Measurements from ENCODE around the gene DEF6.
"Not testable (repeated sequence)": the region's sequence is repeated elsewhere in the genome, so short reads cannot be mapped to it uniquely, and the experiment has no call there.

DEF6 gene

GRCh38 chr6:35309611-35310264 lies 12.1 kb downstream of the DEF6 start:
- DNase-seq (ENCODE audit: low read depth), result no peak

DNA sequence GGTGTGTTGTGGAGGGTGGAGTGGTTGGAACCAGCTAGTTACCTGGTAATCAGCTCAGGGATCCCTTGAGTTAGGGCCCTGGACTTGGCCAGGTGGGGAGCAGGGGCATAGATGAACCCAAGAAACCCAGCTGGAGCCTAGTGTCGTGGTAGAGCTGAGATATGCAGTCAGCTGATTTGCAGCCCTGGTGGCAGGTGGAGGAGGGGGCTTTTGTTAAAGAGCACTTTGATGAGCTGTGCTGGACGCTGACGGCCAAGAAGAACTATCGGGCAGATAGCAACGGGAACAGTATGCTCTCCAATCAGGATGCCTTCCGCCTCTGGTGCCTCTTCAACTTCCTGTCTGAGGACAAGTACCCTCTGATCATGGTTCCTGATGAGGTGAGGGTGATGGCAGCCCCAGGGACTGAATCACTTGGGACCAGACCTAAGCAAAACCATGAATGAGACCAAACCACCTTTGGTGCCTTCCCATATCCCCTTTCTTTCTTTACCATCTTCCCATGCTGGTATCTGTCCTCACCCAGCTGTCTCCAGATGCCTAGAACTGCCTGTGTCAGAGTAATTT lies 12.7 kb downstream of the DEF6 start:
- DNase-seq (ENCODE audit: low read depth), result no peak

GRCh38 chr6:35311390-35312075 lies 13.9 kb downstream of the DEF6 start:
- peak; percentile 39 for DNase-seq (ENCODE audit: low read depth)

- no peak for DNase-seq (ENCODE audit: low read depth)
These were observed 14.6 kb downstream of the DEF6 start for GRCh38 chr6:35312076-35312800.

GRCh38 chr6:35312807-35313206 lies 15.2 kb downstream of the DEF6 start:
- no peak for DNase-seq (ENCODE audit: low read depth)

GRCh38 chr6:35317483-35318195 lies 20.0 kb downstream of the DEF6 start:
- DNase-seq (ENCODE audit: low read depth), result no peak

- DNase-seq (ENCODE audit: low read depth), result no peak
These were observed 20.9 kb downstream of the DEF6 start for GRCh38 chr6:35318196-35319171.

DNA sequence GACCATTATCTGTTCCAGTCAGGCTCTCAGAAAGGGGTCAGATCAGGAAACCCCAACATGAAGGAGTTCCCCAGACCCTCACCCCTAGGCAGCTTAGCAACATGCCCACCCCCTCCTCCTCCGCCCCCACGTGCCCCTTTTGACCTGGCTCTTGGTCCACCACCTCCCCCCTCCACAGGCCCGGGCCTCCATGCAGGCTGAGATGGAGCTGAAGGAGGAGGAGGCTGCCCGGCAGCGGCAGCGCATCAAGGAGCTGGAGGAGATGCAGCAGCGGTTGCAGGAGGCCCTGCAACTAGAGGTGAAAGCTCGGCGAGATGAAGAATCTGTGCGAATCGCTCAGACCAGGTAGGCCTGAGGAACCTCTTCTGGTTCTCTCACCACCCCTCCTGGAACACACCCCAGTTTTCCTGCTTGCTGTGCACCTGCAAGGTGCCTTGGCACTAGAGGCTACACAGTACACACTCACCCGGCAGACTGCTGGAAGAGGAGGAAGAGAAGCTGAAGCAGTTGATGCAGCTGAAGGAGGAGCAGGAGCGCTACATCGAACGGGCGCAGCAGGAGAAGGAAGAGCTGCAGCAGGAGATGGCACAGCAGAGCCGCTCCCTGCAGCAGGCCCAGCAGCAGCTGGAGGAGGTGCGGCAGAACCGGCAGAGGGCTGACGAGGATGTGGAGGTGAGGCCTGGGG lies 21.9 kb downstream of the DEF6 start:
- DNase-seq (ENCODE audit: low read depth), result no peak

- DNase-seq (ENCODE audit: low read depth), result no peak
These were observed 22.4 kb downstream of the DEF6 start for GRCh38 chr6:35320031-35320410.

DNA sequence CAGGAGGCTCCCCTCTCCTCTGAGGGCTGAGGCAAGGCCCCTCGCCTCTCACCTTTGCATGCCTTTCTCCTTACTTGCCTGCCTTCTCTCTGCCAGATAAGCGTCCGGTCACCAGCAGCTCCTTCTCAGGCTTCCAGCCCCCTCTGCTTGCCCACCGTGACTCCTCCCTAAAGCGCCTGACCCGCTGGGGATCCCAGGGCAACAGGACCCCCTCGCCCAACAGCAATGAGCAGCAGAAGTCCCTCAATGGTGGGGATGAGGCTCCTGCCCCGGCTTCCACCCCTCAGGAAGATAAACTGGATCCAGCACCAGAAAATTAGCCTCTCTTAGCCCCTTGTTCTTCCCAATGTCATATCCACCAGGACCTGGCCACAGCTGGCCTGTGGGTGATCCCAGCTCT lies 23.5 kb downstream of the DEF6 start:
- DNase-seq (ENCODE audit: low read depth), result no peak

GRCh38 chr6:35327349-35328027 lies 29.9 kb downstream of the DEF6 start:
- peak; percentile 62 for DNase-seq (ENCODE audit: low read depth)

GRCh38 chr6:35328108-35328723 lies 30.6 kb downstream of the DEF6 start:
- no peak for DNase-seq (ENCODE audit: low read depth)

- DNase-seq (ENCODE audit: low read depth), result not testable (repeated sequence)
These were observed 31.3 kb downstream of the DEF6 start for GRCh38 chr6:35328965-35329364.

DNA sequence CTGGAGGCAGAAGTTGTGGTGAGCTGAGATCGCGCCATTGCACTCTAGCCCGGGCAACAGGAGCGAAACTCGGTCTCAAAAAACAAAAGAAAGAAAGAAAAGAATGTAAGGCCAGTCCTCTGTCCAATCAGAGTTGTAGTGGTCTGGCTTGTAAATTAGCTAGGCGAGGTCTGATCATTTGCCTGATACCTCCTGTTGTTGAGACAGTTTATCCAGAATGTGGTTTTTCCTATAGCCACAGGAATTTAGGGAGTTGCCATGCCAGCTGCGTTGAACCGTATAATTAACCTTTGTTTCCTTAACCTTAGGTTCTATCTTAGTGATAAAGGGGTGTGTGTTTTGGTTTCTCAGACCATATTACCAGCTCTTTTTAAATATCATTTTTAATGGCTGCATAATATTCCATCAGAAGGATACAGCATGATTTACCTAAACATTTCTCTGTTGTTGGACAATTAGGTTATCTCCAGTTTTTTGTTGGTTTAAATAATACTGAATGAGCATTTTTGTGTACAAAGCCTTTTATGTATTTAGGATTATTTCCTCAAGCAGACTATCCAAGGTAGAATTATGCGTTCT lies 33.0 kb downstream of the DEF6 start:
- no peak for DNase-seq (ENCODE audit: low read depth)

- DNase-seq (ENCODE audit: low read depth), result peak; percentile 79
These were observed 34.7 kb downstream of the DEF6 start for GRCh38 chr6:35332074-35332887.

DNA sequence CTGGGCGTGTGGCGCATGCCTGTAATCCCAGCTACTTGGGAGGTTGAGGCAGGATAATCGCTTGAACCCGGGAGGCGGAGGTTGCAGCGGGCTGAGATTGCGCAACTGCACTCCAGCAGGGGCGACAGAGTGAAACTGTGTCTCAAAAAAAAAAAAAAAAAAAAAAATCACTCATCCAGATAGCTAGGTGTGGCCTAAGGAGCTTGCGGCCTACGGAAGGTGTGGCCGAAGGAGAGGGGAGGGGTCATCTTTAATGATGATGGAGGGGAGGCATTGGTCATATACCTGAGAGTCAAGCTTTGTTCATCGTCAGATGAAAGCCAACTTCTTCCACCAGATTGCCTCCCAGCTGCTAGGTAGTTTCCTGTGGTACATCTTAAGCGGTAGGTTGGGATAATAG lies 43.9 kb downstream of the DEF6 start:
- DNase-seq (ENCODE audit: low read depth), result no peak

- DNase-seq (ENCODE audit: low read depth), result peak; percentile 96
These were observed 44.9 kb downstream of the DEF6 start, which contains the start of gene PPARD for GRCh38 chr6:35342258-35343091. Gene PPARD (plus strand): TSS chr6:35342558. CDS start chr6:35411088, 68,530 bp downstream.

Data from T follicular helper cell (primary cell).